Fibroblast of the aortic adventitia (primary cell): Measurements from ENCODE around the gene PARD3B. TPM values are rescaled to one million over a fixed set of nuclear protein-coding genes. Genes with fewer than 3 reads are reported as not detected.

Source experiments
- DNase-seq: peaks from one replicate; pipeline ENCODE4 v3.0.0-alpha.2; 2010; ENCODE audit warnings: low read depth
- H3K4me3 ChIP-seq: 2 replicates; pipeline ENCODE4 v1.5.1; 2011; ENCODE audit warnings: low read depth, mild to moderate bottlenecking, control low read depth, low read length, moderate library complexity
- total RNA-seq: library from RNA; depleted of rRNA; stranded (reverse); fragments of >200 nt; gene quantifications from 2 replicates; pipeline ENCODE4 v1.2.3, GENCODE V29; 2012; ENCODE audit warnings: low replicate concordance
- TF ChIP-seq, protein P1 (sequence below): IDR thresholded peaks from 2 replicates; pipeline ENCODE4 v1.5.1; 2011; ENCODE audit warnings: mild to moderate bottlenecking, low read length, control low read depth, inconsistent platforms; ENCODE audit not compliant: insufficient read depth

The PARD3B gene
- total RNA-seq, 1 donor: 15.9 TPM

DNA sequence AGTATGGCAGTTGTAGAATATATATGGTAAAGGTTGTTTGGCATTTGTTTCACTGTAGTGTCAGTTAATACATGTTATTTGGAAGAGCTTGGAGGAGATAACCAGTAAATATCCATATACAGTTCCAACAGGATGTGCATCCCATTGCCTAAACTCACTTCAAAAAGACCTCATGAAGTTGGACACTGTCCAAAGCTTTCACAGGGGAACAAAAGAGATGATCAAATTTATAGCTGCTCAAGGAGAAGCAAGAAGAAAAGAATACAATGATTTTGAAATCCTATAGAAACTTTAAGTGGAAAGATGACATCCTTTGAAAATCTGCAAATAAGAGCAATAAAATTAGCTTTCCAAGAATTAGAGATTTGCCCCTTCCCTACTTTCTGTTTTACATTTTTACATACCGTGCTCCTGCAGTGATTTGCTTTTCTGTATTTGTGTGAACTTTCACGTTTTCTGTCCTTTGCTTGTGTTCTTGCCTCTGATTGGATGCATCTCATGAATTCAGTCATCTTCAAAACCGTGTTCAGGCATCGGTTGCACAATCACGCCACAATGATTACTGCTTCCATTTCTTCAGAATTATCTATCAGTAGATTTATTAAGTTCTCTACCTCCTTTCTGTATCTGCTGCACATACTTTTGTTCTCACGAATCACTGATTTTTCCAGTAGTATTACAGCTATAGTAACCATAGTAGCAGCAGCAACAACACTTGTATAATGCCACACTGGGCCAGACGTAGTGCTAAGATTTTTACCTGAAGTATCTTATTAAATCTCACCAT lies 83.8 kb downstream of the PARD3B start:
- DNase-seq: peak; percentile 6
- TF ChIP-seq, protein P1, sequence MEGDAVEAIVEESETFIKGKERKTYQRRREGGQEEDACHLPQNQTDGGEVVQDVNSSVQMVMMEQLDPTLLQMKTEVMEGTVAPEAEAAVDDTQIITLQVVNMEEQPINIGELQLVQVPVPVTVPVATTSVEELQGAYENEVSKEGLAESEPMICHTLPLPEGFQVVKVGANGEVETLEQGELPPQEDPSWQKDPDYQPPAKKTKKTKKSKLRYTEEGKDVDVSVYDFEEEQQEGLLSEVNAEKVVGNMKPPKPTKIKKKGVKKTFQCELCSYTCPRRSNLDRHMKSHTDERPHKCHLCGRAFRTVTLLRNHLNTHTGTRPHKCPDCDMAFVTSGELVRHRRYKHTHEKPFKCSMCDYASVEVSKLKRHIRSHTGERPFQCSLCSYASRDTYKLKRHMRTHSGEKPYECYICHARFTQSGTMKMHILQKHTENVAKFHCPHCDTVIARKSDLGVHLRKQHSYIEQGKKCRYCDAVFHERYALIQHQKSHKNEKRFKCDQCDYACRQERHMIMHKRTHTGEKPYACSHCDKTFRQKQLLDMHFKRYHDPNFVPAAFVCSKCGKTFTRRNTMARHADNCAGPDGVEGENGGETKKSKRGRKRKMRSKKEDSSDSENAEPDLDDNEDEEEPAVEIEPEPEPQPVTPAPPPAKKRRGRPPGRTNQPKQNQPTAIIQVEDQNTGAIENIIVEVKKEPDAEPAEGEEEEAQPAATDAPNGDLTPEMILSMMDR: no peak
- H3K4me3 ChIP-seq: no peak overlapping the region

DNA sequence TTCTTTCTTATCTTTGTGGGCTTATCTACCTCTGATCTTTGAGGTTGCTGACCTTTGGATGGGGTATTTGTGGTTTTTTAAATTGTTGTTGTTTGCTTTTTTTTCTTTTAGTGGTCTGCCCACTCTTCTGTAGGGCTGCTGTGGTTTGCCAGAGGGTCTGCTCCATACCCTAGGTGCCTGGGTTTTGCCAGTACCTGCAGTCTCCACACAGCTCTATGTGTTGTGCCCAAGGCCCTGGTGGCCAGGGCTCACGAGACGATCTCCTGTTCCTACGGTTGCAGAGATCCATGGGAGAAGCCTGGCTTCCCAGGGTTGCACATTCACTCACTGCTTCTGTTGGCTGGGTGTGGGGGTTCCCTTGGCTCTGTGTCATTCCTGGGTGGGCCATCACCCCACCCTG lies 87.1 kb downstream of the PARD3B start:
- TF ChIP-seq, protein P1: no peak
- no peak overlapping the region for H3K4me3 ChIP-seq
- DNase-seq: no peak

DNA sequence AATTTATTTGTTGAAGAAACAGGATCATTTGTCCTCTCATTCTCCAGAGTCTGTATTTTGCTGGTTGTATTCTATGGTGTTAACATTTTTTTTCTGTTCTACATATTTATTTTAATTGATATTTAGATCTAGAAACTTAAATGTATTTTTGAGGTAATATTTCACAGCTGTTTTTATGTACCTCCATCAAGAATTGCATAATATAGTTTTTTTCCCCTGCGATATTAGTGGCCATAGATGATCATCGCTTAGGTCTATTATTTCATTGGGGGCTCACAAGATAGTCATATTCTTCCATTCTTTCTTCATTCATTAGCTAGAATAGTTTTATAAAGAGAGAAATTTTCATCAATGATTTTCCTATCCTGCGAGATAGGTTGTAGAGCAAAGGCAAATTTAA lies 89.3 kb downstream of the PARD3B start:
- TF ChIP-seq, protein P1: no peak
- no peak for DNase-seq
- no peak overlapping the region for H3K4me3 ChIP-seq

DNA sequence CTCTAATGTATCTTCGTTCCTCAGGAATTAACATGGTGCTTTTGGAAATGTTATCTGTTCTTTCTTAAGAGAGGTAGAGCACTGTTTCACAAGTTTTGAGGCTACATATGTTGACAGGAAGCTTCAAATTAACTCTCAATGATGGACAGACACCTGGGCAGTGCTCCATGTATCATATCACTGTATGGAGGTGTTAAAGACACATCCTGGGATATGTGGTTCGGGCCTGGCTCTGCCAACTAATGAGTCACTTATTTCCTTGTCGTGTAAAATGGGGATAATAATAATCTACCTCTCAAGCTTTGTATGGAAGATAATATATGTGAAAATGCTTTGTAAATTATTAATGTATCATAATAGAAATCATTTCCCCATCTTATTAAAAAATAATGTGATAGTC lies 90.2 kb downstream of the PARD3B start:
- no peak for DNase-seq
- H3K4me3 ChIP-seq: no peak overlapping the region
- TF ChIP-seq, protein P1: no peak

DNA sequence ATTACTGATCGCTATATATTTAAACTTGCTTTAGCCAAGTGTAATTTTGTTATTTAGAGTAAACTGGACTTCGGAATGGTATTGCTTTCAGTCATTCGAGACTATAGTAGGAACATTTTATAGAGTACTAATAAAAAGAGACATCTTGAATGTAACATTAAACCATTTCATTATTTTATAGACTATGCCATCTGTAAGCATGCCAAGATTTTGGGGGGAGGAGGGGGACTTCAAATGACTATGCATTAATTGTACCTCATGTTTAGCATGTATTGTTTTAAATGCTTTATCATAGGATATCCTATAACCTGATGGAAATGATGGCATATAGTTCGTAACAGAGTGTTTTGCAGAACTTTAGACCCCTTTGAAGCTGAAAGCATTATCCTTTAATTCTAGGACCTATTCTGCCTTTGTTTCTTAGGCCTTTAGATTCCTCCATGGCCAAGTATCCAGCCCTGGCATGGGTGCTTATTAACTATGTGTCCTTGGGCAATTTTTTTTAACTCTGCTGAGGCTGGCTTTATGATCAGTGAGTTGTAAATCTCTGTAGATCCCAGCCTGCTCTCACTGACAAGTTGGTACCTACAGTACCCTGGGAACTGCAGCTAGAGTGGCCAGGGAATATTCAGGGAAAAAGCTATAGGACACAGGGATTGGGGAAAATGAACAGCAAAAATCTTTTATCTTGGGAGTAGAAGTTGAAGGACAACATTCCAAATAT lies 93.4 kb downstream of the PARD3B start:
- no peak for DNase-seq
- no peak overlapping the region for H3K4me3 ChIP-seq
- TF ChIP-seq, protein P1: no peak

DNA sequence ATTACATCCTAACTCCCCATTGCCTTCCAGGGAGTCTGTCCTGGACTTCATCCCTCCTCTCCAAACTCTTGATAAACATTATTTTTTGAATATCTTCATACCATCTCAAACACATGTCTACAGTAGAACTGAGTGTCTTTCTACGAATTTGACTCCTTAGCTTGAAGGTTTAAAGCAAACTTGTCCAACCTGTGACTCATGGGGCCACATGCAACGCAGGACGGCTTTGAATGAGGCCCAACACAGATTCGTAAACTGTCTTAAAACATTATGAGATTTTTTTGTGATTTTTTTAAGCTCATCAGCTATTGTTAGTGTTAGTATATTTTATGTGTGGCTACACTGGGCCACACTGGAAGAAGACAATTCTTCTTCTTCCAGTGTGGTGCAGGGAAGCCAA lies 98.1 kb downstream of the PARD3B start:
- no peak overlapping the region for H3K4me3 ChIP-seq
- peak; percentile 7 for DNase-seq
- TF ChIP-seq, protein P1: no peak
